AG09319 (cell line): Measurements from ENCODE around the gene RAPGEF1.

Source experiments
- DNase-seq: peaks from one replicate; pipeline ENCODE4 v3.0.0-alpha.2; 2010; ENCODE audit warnings: low read depth; ENCODE audit errors: extremely low read depth
- CTCF ChIP-seq: IDR thresholded peaks from 2 replicates; pipeline ENCODE4 v1.5.1; 2011; ENCODE audit warnings: low read depth, mild to moderate bottlenecking, inconsistent platforms, low read length, moderate library complexity

The RAPGEF1 gene

DNA sequence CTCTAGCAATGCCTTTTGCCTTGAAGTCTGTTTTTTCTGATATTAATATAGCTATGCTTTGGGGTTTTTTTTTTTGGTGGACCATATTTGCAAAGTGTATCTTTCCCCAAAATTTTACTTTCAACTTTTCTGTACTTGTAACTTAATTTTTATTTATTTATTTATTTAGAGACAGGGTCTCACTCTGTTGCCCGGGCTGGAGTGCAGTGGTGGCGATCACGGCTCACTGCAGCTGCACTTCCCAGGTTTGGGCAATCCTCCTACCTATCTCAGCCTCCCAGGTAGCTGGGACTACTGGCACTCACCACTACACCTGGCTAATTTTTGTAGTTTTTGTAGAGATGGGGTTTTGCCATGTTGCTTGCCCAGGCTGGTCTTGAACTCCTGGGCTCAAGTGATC, 173.7 kb downstream of the RAPGEF1 start:
- no peak for TF ChIP-seq CTCF

DNA sequence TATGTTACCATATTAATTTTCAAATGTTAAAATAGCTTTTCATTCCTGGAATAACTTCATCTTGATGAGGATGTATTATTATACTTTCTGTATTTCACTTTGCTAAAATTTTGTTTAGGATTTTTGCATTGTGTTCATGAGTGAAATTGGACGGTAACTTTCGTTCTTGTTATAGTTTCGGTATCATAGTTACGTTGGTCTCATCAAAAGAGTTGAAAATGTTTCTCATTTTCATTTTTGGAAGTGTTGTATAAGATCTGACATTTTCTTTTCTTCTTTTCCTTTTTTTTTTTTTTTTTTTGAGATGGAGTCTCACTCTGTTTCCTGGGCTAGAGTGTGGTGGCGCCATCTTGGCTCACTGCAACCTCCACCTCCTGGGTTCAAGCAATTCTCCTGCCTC, 174.5 kb downstream of the RAPGEF1 start:
- TF ChIP-seq CTCF = no peak
- DNase-seq = no peak

More for the DNA sequence above, 173.7 kb downstream of the RAPGEF1 start:
- DNase-seq = no peak

DNA sequence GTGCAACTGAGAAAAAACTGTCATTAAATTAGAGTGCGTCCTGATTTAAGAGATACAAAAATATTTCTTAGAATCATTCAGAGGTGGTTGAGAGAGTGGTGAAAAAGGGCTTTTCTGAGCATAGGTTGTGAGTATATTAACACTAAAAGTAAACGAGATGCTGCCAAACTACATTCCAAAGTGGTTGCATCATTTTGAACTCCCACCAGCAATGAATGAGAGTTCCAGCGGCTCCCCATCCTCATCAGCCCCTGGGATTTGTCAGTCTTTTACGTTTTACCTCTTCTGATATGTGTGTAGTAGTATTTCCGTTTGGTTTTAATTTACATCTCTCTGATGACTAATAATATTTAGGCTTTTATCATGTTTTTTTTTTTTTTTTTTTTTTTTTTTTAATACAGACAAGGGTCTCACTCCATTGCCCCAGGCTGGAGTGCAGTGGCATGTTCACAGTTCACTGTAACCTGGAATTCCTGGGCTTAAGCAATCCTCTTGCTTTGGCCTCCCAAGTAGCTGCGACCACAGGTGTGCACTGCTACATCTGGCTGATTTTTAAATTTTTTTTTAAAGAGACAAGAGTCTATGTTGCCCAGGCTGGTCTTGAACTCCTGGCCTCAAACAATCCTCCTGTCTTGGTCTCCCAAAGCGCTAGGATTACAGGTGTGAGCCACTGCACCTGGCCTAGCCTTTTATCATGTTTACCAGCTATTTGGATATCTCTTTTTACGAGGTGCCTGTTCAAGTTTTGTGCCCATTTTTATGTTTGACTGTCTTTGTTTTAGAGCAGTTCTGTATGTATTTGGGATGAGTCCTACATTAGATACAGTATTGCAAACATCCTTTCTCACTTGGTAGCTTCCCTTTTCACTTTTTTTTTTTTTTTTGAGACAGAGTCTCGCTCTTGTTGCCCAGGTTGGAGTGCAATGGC, 177.6 kb downstream of the RAPGEF1 start:
- no peak for DNase-seq
- no peak for TF ChIP-seq CTCF

DNA sequence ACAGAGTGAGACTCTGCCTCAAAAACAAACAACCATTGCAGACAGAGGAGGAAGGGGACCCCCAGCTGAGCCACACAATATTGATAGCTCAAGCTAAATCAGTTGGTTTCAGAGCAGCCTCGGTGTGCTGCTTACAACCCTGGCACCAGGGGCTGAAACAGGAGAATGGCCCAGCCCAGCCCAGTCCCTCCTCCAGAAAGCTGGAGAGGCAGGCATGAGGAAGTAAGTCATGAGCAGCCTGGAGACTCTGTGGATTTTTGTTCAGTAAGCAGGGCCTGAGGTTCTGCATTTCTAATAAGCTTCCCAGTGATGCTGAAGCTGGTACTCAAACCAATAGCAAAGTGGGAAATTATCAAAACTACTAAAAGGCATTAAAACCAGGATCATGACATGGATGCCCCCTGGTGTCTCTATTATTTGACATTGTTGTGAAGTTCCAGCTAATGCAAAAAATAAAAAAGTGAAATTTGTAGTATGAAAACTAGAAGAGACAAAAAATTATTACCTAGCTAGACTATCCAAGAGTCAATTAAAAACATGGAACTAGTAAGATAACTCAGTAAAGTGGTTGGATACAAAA, 180.4 kb downstream of the RAPGEF1 start:
- no peak for TF ChIP-seq CTCF
- DNase-seq = no peak

- no peak for TF ChIP-seq CTCF
- no peak for DNase-seq
These were observed 181.9 kb downstream of the RAPGEF1 start for GRCh38 chr9:131557855-131558548.

DNA sequence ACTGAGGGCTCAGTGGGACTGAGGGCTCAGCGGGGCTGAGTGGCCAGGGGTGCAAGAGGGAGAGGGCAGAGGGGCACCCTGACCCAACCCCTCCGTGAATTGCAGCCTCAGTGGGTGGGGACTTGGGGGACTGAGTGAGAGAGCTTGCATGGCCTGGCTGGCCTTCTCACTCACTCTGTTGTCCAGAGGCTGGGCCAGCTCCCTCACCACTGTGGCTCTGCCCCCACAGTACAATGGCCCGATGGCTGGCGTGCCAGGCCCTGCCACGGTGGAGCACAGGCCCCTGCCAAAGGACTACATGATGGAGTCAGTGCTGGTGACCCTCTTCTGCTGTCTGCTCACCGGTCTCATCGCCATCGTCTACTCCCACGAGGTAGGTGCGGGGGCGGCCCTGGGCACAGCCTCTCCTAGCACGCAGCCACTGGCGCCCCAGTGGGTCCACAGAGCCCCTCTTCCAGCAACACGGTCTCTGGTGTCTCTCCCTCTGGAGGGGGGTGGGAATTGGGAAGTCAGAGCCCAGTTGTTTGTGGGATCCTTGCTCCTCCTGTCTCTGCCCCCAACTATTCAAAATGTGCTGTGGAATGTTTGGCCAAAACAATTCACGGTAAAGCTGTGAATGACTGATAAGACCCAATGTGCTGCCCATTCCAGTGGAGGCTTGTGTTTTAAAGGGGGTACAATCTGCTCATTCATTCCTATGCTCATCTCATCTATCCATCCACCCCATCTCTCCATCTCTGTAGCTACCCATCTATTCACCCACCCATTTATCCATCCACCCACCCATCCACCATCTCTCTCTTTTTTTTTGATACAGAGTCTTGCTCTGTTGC, 183.8 kb downstream of the RAPGEF1 start:
- DNase-seq = no peak
- TF ChIP-seq CTCF = no peak
